Measurements from ENCODE around the gene TEX9.

DNA sequence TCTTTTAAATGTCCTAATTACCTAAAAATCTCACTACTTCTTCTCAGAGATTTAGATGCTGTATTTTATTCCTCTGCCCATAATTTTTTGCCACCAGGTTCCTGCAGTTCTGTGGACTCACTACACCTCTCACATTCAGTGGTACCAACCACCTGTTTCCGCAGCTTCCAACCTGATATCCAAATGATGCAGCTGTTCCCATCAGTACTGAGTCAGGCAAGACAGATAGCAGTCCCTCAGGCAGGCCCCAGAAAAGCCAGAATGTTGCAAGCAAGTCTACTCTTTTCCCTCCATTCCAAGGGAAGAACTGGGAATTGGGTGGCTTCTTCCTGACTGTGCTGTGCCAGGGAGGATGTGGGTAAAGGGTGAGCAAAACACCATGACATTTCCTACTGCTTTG, 60.8 kb downstream of the TEX9 start:
- TF ChIP-seq FOS (IDR thresholded peaks at IDR 0.05; ENCODE audit: low read depth, low read length) = no peak
- TF ChIP-seq, protein P1, sequence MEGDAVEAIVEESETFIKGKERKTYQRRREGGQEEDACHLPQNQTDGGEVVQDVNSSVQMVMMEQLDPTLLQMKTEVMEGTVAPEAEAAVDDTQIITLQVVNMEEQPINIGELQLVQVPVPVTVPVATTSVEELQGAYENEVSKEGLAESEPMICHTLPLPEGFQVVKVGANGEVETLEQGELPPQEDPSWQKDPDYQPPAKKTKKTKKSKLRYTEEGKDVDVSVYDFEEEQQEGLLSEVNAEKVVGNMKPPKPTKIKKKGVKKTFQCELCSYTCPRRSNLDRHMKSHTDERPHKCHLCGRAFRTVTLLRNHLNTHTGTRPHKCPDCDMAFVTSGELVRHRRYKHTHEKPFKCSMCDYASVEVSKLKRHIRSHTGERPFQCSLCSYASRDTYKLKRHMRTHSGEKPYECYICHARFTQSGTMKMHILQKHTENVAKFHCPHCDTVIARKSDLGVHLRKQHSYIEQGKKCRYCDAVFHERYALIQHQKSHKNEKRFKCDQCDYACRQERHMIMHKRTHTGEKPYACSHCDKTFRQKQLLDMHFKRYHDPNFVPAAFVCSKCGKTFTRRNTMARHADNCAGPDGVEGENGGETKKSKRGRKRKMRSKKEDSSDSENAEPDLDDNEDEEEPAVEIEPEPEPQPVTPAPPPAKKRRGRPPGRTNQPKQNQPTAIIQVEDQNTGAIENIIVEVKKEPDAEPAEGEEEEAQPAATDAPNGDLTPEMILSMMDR (conservative IDR thresholded peaks at IDR 0.05; ENCODE audit: low read depth, low read length) = no peak
- TF ChIP-seq POLR2A (IDR thresholded peaks at IDR 0.05; ENCODE audit: low read depth, low read length) = no peak
- TF ChIP-seq, protein P2, sequence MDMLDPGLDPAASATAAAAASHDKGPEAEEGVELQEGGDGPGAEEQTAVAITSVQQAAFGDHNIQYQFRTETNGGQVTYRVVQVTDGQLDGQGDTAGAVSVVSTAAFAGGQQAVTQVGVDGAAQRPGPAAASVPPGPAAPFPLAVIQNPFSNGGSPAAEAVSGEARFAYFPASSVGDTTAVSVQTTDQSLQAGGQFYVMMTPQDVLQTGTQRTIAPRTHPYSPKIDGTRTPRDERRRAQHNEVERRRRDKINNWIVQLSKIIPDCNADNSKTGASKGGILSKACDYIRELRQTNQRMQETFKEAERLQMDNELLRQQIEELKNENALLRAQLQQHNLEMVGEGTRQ (IDR thresholded peaks at IDR 0.05; ENCODE audit: low read depth, low read length) = no peak
- TF ChIP-seq MAFK (IDR thresholded peaks at IDR 0.05; ENCODE audit: low read depth, low read length) = no peak
